GM18951 (cell line): ENCODE measurements around the gene OR1I1.
"Not testable (repeated sequence)": the region's sequence is repeated elsewhere in the genome, so short reads cannot be mapped to it uniquely, and the experiment has no call there.

Experiments used
- POLR2A ChIP-seq: IDR thresholded peaks from 4 replicates; pipeline ENCODE4 v1.6.1; 2011; ENCODE audit warnings: mild to moderate bottlenecking; ENCODE audit not compliant: insufficient read length, insufficient read depth; ENCODE audit errors: extremely low read depth
- in situ Hi-C: fragments of 300-500 bp; cut with MboI; formaldehyde crosslinking; loops from one replicate; pipeline ENCODE4 v1.12.0; 2022; ENCODE audit warnings: low sequenced_read_pairs, mixed read lengths, inconsistent platforms; ENCODE audit not compliant: unreplicated experiment

The OR1I1 gene

DNA sequence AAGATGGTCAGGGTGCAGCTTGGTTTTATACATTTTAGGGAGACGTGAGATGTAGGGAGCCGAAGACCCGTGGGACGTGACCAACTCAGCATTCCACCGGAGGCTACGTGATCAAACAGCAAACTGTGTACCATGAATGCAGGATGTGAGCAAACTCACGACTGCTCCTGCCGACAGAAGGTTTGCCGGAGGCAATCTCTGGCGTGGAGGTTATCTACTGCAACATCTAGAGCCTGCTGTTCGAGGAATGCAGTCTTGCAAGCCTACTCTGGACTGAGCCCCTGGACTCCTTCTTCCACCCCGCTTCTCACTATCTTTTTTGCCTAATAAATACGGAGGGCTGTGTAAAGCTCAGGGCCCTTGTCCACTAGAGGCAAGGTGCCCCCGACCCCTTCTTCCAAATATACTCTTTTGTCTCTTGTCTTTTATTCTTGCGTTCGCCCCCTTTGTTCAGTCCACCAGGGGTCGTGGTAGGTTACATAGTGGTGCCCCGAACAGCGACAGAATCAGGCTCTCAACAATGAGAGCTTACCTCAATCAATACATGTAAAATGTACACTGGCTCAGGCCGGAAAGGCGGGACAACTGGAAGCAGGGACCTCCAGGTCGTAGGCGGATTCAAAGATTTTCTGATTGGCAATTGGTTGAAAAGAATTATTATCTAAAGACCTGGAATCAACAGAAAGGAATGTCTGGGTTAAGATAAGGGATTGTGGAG, 8.9 kb upstream of the OR1I1 start:
- TF ChIP-seq POLR2A, result no peak
- in situ Hi-C loops, result no loop called here

GRCh38 chr19:15074371-15074770, 7.6 kb upstream of the OR1I1 start:
- no peak for TF ChIP-seq POLR2A
- in situ Hi-C loops, result no loop called here

- no peak for TF ChIP-seq POLR2A
- in situ Hi-C loops, result no loop called here
These were observed 6.2 kb upstream of the OR1I1 start for GRCh38 chr19:15075806-15076205.

DNA sequence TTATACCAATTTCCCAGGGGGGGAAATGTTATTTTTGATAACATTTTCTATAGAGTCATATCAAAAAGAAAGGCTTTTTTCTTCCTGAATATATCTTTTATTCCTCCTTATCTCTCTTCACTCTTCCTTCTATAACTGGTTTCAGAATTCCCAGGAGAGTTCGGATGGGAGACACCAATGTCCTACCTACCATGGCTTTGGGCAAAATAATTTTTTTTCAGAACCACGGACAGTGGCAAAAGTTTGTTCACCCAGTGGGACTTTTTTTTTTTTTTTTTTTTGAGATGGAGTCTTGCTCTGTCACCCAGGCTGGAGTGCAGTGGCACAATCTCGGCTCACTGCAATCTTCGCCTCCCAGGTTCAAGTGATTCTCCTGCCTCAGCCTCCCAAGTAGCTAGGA, 2.0 kb upstream of the OR1I1 start:
- in situ Hi-C loops, result not testable (repeated sequence)

DNA sequence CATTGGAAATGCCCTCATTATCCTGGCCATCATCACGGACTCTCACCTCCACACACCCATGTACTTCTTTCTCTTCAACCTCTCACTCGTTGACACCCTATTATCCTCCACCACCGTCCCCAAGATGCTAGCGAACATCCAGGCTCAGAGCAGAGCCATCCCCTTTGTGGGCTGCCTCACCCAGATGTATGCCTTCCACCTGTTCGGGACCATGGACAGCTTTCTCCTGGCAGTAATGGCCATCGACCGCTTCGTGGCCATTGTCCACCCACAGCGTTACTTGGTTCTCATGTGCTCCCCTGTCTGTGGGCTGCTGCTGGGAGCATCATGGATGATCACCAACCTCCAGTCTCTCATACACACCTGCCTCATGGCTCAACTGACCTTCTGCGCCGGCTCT, 5.2 kb downstream of the OR1I1 start:
- in situ Hi-C loops, result no loop called here
- TF ChIP-seq POLR2A, result no peak

DNA sequence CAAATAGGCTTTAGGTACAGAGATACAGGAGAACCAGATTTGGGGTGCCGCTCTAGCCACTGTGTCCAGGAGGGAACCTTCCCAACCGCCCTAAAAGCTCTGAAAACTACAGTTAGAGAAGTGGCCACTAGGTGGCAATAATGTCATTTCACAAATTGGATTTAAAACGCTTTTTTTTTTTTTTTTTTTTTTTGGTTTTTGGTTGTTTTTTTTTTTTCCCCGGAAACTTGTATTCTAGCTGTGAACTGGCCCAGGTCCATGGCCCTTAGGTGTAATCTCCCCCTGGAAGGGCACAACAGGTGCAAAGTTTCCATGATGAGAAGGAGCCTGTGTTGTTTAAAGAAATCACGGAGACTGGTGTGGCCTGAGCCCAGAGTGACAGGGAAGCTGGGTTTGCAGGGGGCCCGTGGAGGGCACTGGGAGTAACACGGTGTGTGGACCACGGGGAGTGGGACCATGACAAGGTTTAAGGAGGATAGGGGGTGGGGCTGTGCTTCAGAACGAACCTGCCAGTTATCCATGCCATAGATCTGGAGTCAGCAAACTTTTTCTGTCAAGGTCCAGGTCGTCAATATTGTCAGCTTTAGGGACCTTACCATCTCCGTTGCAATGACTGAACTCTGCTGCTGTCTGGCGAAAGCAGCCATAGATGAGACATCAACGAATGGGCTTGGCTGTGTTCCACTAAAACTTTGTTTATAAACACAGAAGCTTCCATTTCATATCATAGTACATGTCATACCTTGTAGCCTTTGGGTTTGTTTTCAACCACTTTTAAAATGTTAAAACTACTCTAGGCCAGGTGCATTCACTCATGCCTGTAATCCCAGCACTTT, 10.1 kb downstream of the OR1I1 start:
- in situ Hi-C loops, result no loop called here
- TF ChIP-seq POLR2A, result no peak

GRCh38 chr19:15093001-15093400, 11.0 kb downstream of the OR1I1 start:
- TF ChIP-seq POLR2A, result no peak
- in situ Hi-C loops, result no loop called here

DNA sequence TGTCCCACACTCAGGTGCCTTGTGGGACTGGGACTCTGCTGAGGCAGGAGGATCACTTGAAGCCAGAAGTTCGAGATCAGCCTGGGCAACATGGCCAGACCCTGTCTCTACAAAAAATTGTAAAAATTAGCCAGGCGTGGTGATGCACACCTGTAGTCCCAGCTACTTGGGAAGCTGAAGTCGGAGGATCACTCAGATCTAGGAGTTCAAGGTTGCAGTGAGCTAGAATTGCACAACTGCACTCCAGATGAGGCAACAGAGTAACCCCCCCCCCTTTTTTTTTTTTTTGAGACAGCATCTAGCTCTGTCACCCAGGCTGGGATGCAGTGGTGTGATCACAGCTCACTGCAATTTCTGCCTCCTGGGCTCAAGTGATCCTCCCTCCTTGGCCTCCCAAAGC, 14.2 kb downstream of the OR1I1 start:
- no peak for TF ChIP-seq POLR2A
- in situ Hi-C loops, result no loop called here

DNA sequence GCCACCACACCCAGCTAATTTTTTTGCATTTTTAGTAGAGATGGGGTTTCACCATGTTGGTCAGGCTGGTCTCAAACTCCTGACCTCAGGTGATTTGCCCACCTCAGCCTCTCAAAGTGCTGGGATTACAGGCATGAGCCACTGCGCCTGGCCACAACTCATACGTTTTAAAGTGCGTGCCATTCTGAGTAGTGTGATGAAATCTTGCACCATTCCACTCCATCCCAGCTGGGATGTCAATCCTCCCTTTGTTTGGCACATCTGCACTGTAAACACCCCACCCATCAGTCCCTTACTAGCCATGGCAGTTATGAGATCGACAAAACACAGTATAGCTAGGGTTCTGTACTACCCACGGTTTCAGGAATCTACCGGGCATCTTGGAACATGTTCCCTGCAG, 16.0 kb downstream of the OR1I1 start:
- in situ Hi-C loops, result not testable (repeated sequence)

- TF ChIP-seq POLR2A, result no peak
- in situ Hi-C loops, result no loop called here
These were observed 16.4 kb downstream of the OR1I1 start for GRCh38 chr19:15098460-15098859.

GRCh38 chr19:15099017-15099582, 17.1 kb downstream of the OR1I1 start:
- no peak for TF ChIP-seq POLR2A
- in situ Hi-C loops, result no loop called here

- in situ Hi-C loops, result no loop called here
- TF ChIP-seq POLR2A, result no peak
These were observed 19.6 kb downstream of the OR1I1 start for GRCh38 chr19:15101479-15102082.

DNA sequence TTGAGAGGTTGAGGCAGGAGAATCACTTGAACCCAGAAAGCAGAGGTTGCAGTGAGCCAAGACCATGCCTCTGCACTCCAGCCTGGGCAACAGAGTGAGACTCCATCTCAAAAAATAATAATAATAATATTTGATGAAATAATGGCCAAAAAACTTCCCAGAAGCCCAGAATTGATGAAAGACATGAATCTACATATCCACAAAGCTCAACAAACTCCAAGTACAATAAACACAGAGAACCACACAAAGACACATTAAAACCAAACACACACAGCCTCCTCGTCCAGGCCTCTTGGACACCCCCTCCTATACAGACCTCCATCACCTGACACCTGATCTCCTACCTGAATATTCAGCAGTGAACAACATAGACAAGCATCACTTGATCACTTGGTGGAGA, 22.0 kb downstream of the OR1I1 start:
- in situ Hi-C loops, result no loop called here
- TF ChIP-seq POLR2A, result no peak

- TF ChIP-seq POLR2A, result no peak
- in situ Hi-C loops, result no loop called here
These were observed 22.4 kb downstream of the OR1I1 start for GRCh38 chr19:15104411-15104810.

DNA sequence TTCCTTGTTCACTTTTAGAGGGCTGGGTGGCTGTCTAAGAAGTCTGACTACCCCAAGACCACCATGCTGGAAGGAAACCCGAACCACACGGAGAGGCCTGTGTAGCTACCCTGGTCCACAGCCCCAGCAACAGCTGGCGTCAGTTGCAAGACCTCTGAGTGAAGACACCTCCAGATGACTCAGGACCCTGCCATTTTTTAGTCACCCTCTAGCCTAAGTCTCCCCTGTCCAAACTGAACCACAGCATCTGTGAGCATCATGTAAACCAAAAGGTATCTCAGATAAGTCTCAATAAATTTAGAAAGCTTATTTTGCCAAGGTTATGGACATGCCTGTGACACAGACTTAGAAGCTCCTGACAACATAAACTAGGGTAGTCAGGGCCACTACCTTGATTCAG, 23.0 kb downstream of the OR1I1 start:
- in situ Hi-C loops, result no loop called here

More for the DNA sequence above, 23.0 kb downstream of the OR1I1 start:
- TF ChIP-seq POLR2A, result no peak
